ENCODE results near the gene MED15. TPM values are rescaled to one million over a fixed set of nuclear protein-coding genes. Genes with fewer than 3 reads are reported as not detected.
A peak's percentile ranks its signal among the peaks of the same experiment; 100 is the strongest.

MED15 gene
- total and polyA plus RNA-seq, 2 experiments from 2014 or later = 45.1 to 45.3 TPM

DNA sequence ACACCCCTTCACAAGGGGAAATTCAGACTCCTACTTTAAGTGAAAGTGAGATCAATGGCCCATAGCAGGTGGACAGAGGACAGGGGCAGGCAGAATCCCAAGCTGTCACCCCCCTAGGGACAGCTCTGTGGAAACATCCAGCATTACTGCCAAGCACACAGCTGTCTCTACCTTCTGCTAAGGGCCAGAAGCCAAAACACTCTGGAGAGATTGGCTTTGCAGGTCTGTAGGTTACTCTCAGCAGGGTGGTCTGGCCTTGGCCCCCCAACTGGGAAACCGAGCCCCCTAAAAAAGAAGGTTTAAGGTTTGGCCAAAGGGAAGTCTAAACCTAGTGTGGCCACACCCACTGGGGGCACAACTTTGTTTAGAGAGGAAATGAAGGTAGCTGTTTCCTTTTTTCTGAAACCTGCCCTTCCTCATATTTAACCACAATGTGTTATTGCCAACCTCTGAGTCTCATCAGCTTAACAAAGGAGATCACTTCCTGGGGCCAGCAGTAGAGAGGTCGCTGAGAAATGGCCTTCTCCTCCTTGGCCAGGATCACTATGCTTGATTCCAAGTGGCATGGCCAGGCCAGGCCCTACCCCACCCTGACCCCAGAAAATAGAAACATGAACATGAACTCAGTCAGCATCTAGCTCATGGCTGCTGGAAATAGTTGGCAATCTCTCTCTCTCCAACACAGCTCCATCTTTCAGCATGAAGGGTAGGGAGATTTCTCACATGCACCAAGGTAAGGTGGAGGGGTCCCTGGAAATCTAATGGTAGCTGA lies 43.9 kb upstream of the MED15 start:
- TF ChIP-seq, protein P1, sequence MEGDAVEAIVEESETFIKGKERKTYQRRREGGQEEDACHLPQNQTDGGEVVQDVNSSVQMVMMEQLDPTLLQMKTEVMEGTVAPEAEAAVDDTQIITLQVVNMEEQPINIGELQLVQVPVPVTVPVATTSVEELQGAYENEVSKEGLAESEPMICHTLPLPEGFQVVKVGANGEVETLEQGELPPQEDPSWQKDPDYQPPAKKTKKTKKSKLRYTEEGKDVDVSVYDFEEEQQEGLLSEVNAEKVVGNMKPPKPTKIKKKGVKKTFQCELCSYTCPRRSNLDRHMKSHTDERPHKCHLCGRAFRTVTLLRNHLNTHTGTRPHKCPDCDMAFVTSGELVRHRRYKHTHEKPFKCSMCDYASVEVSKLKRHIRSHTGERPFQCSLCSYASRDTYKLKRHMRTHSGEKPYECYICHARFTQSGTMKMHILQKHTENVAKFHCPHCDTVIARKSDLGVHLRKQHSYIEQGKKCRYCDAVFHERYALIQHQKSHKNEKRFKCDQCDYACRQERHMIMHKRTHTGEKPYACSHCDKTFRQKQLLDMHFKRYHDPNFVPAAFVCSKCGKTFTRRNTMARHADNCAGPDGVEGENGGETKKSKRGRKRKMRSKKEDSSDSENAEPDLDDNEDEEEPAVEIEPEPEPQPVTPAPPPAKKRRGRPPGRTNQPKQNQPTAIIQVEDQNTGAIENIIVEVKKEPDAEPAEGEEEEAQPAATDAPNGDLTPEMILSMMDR (IDR thresholded peaks at IDR 0.05; ENCODE audit: low read depth, low read length) = no peak
- H3K4me1 ChIP-seq (ENCODE audit: low read depth) = peaks cover 21% of the 10 kb centered on the region
- DNase-seq (ENCODE audit: low read depth in 1 of 2, low spot score in 1 of 2) = no peak
- no peak overlapping the region for H3K4me3 ChIP-seq
- H3K27ac ChIP-seq = no peak overlapping the region
- no peaks in the 10 kb centered on the region for H3K27me3 ChIP-seq
- peaks cover 4% of the 10 kb centered on the region for H3K36me3 ChIP-seq
- no peaks in the 10 kb centered on the region for H3K9me3 ChIP-seq (ENCODE audit: low read depth)

DNA sequence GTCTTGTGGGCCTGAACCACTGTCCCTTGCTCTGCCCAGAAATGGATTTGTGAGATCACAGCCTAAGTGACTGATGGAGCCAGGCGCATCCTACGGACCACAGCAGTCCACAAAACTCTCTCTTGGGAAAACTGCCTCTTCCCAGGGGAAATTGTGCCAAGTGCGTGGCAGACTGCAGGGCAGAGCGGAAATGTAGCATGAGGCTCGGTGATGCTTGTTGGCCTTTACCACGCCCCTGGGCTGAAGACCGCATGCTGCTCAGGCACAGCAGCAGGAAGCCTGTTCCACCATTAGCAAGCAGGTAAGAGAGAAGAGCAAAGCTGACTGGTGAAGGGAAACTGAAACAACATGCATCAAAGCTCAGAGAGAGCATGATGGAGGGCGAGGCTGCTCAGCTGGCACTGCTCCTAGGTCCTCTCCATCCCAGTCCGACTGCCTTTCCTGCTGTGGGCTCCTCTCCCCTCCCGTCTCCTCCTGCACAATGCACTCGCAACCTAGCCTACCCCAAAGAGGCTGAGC lies 43.3 kb upstream of the MED15 start:
- Histone ChIP-seq H3K9me3 (ENCODE audit: low read depth) (no peaks in the 10 kb centered on the region), H3K4me3 (no peak overlapping the region), H3K4me1 (ENCODE audit: low read depth) (peaks cover 28% of the 10 kb centered on the region), H3K27me3 (no peaks in the 10 kb centered on the region), H3K36me3 (peaks cover 4% of the 10 kb centered on the region), H3K27ac (no peak overlapping the region)
- TF ChIP-seq, protein P1 (IDR thresholded peaks at IDR 0.05; ENCODE audit: low read depth, low read length) = no peak
- DNase-seq (ENCODE audit: low read depth in 1 of 2, low spot score in 1 of 2) = no peak

DNA sequence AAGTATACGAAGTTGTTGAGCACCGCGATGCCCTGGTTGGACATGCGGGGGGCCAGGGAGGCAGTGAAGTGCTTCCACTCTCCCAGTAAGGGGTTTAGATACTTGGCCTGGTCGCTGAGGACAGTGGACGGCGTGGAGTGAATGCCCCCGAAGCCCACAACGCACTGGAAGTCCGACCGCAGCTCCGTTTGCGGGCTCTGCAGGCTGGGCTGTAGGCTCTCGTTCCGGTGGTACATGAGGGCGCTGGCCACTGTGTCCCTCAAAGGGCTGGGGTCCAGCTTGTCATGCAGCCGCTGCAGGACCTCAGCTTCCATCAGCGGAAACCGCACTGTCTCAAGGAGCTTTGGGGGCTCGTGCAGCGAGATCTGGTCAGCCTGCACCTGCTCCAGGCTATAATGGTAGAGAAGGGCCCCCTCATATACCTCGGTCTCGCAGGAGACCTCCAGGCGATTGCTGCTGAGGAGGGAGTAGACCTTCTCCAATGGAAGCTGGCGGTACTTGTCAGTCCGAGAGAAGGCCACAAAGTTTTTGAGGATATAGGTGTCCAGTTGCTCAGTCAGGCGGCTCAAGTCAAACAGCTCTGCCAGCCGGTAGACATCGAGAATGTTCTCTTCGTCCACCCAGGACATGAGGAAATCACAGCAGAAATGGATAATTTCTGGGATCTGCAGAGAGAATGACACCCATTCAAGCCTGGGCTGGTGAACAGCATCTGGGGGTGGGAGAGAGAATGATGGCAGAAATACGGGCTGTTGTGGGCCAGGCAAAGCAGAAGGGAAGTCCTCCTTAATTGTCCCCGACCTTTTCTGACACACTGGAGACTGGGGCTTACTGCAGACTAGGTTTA lies 42.3 kb upstream of the MED15 start:
- no peak overlapping the region for H3K4me3 ChIP-seq
- peaks cover 33% of the 10 kb centered on the region for H3K4me1 ChIP-seq (ENCODE audit: low read depth)
- TF ChIP-seq, protein P1 (IDR thresholded peaks at IDR 0.05; ENCODE audit: low read depth, low read length) = no peak
- no peaks in the 10 kb centered on the region for H3K27me3 ChIP-seq
- no peak for DNase-seq (ENCODE audit: low read depth in 1 of 2, low spot score in 1 of 2)
- no peak overlapping the region for H3K27ac ChIP-seq
- no peaks in the 10 kb centered on the region for H3K9me3 ChIP-seq (ENCODE audit: low read depth)
- H3K36me3 ChIP-seq = peaks cover 4% of the 10 kb centered on the region

DNA sequence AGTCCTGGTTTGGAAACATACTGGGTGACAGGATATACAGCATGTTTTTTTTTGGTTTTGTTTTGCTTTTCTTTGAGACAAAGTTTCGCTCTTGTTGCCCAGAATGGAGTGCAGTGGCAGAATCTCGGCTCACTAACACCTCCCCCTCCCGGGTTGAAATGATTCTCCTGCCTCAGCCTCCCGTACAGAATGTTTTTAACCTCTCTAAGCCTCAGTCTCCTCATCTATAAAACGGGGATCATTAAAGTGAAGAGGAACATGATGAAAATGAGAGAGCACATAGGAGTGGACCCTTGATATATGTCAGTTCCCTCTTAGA lies 41.7 kb upstream of the MED15 start:
- no peak overlapping the region for H3K27ac ChIP-seq
- H3K36me3 ChIP-seq = peaks cover 4% of the 10 kb centered on the region
- no peak overlapping the region for H3K4me3 ChIP-seq

DNA sequence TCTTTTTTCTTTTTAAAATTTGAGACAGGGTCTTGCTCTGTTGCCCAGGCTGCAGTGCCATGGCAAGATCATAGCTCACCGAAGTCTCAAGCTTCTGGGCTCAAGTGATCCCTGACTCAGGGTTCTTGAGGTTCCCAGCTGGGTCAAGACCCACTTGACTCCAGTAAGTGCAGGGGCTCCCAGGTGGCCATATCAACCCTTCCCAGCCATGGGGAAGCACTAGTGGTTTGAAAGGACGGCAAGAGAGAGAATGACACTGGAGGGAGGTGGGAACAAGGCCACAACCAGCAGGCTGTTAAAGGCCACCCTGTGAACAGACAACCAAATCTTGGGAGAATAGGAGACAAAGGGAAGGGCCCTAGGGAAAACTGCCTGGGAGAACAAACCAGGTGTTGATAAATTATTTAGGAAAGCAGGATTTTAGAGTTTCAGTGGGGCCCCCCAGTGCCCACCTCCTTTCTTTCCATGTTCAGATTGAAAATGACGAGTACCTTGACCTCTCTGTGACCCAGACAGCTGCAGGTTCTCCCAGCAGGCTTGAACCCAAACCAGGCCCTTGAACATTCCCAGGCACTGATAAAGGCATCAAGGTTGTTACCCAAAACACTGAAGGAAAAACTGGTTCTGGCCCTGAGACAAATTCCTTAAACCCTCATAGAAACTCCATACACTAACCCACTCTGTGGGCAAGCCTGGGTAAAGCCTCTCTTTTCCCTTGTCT lies 40.6 kb upstream of the MED15 start:
- DNase-seq (ENCODE audit: low read depth in 1 of 2, low spot score in 1 of 2) = peak in 1 of 2 donors; percentile 28
- no peaks in the 10 kb centered on the region for H3K27me3 ChIP-seq
- peak overlapping the region; percentile 82 for H3K27ac ChIP-seq
- peaks cover 6% of the 10 kb centered on the region for H3K36me3 ChIP-seq
- H3K4me1 ChIP-seq (ENCODE audit: low read depth) = peaks cover 33% of the 10 kb centered on the region
- TF ChIP-seq, protein P1 (IDR thresholded peaks at IDR 0.05; ENCODE audit: low read depth, low read length) = no peak
- no peak overlapping the region for H3K4me3 ChIP-seq
- no peaks in the 10 kb centered on the region for H3K9me3 ChIP-seq (ENCODE audit: low read depth)

More for the DNA sequence above, 41.7 kb upstream of the MED15 start:
- Histone ChIP-seq H3K4me1 (ENCODE audit: low read depth) (peaks cover 33% of the 10 kb centered on the region), H3K27me3 (no peaks in the 10 kb centered on the region), H3K9me3 (ENCODE audit: low read depth) (no peaks in the 10 kb centered on the region)
- TF ChIP-seq, protein P1 (IDR thresholded peaks at IDR 0.05; ENCODE audit: low read depth, low read length) = no peak
- DNase-seq (ENCODE audit: low read depth in 1 of 2, low spot score in 1 of 2) = no peak

Measured in cardiac muscle cell (in vitro differentiated cells and primary cell).